HG02938 (cell line): ENCODE measurements around the gene FAM53B.

Source experiments
- ATAC-seq: cut with Tn5 transposase; IDR thresholded peaks from one replicate; pipeline ENCODE4 v1.9.1; 2021; ENCODE audit warnings: mild to moderate bottlenecking, moderate library complexity; ENCODE audit not compliant: unreplicated experiment

Gene FAM53B

DNA sequence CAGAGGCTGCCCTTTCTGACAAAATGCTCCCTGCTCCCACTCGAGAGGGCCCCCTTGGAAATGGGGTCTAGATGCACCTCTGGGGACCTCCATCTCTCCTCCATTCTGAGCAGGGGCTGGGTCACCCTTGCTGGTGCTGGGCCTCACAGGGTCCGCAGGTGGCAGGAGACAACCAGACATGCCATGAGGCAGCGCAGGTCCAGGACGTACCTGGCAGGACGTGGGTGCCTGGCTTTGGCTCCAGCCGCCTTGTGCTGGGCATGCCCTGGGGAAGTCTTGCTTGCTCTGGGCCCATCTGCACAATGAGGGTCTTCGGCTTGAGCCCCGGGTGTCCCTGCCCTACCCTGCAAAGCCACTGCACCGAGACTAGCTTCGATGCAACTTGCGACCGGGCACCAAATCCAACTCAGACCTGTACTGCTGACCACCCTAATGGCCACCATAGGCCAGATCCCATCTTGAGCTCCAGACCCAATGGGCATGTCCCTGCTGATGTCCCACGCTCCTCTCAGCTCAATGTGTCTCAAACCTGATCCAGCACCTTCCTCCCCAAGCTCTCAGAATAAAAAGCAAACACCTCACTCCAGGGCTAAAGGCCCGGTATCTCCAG is 107.0 kb downstream of the FAM53B start:
- no peak for ATAC-seq

DNA sequence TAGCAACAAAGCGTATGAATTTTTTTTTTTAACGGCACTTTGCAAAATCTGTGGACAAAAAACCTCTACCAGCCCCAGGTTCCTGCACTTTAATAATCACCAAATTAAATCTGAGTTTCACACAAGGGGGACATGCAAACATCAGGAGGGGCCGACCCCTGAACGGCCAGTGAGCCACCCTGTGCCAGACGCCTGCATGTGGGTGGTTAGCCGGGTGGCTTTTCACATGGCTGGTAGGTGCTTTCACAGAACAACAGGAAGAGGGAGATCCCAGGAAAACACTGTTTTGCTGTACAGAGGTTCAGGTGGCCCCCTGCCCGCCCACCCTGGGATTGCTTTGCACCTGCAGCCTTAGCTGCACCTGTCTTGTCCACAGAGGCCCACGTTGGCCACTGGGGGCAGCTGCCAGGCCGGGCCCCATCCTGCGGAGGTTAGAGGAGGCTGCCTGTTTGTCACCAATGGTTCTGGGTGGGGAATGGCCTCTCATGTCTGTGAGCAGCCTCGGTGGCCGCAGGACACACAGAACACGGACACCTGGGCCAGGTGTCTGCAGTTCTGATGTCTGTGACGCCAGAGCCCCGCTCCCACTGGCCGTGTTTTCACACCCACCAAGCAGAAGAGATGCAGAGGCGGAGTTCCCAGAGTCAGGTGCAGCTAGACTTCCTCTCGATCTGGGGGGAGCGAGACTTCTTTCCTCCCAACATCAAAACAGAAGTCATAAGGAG is 107.7 kb downstream of the FAM53B start:
- ATAC-seq: no peak

GRCh38 chr10:124632566-124632965 is 111.6 kb downstream of the FAM53B start:
- ATAC-seq: no peak

GRCh38 chr10:124632064-124632531 is 112.1 kb downstream of the FAM53B start:
- ATAC-seq: no peak

DNA sequence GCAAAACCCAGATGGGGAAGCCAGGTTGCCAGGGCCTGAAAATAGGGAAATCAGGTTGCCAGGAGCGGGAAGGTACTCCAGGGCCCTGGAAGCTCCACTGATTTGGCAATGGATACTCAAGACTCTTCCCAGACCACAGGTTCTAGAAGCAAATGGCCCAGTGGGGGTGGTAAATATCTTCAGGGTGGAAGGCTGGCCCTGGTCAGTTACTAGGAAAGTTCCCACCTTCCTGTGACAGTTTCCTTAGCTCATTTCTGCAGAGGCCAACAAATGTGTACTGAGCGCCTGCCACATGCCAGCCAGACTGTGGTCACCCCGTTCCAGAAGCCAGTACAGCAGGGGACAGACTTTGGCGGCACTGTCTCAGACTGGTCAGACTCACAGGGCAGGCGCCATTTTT is 113.6 kb downstream of the FAM53B start:
- ATAC-seq: no peak

GRCh38 chr10:124629842-124630241 is 114.3 kb downstream of the FAM53B start:
- no peak for ATAC-seq

- ATAC-seq: no peak
Measured at GRCh38 chr10:124629415-124629814, 114.8 kb downstream of the FAM53B start.

DNA sequence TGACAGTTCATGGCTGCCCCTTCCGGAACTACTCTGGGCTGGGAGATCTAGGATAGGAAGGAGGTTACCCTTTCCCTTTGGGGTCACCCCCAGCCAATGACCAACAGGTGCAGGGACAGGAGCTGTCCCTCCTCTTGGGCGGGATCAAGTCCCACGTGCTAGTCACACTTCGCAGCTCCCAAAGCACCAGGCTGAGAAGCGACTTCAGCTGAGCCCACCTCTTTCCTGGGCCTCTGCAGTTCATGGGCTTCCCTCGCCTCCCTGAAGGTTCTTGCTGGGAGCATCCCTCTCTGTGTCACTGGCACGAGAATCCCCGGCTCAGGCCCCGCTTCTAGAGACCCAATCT is 115.5 kb downstream of the FAM53B start:
- no peak for ATAC-seq

- no peak for ATAC-seq
Measured at GRCh38 chr10:124627866-124628675, 116.1 kb downstream of the FAM53B start.

DNA sequence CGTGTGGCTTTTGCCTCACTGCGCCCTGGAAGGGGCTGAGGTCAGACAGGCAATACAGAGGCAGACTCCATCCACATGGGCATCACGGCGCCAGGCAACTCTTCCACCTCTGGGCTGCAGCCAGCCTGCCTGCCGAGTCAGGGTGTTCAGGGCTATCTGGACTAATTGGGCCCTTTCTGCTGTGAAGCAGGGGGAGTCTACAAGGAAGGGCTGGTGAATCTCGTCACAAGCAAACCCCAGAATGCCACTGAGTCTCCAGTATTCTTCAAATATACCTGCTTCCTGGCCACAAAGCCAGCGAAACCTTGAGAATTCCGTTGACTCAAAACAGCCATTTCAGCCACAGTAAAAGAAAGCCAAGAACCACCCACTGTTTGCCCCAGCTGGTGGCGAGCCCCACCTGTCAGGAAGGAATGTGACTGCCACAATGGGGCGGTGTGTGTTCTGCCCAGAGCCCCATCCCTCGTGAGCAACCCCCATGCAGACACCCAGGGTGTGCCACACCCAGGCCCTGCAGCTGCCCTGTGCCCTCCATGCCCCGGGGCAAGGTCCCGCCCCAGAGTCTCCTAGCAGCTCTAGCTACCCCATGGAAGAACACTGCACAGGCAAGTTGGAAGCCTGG is 117.3 kb downstream of the FAM53B start:
- no peak for ATAC-seq

DNA sequence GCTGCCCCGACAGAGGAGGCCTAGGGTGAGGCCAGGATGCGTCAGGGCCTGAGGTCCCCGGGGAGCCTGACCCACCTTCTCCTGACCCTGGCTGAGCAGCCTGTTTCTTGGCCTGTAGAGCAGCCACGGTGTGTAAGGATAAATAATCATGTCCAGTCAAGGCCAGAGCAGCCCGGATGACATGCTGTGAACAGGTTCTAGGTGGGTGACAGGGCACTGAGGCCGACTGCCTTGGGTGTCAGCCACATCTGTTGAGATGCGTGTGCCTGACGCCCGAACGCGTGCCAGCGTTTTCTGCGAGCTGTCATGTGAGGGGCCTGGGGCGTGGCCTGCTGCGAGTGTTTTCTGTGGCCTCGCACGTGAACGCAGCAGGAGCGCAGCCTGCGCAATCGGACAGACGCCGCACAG is 118.3 kb downstream of the FAM53B start:
- ATAC-seq: no peak

DNA sequence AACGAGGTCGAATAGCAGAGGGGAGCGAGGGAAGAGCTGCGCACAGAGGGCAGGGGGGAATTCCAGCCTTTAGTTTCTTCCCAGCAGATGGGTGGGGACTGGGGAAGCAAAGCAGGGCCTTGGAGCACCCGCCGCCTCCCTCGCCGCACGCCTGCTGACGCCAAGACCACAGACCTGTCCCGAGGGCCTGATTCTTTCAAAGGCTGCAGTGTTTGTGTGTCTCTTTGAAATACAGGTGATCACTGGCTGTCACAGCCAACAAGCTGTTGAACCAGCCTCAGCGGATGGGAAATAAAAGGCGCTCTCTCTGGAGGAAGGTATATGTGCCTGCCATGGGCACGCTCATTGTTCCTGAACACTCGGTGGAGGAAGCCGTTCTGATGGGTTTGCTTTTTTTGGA is 119.3 kb downstream of the FAM53B start:
- ATAC-seq: no peak

DNA sequence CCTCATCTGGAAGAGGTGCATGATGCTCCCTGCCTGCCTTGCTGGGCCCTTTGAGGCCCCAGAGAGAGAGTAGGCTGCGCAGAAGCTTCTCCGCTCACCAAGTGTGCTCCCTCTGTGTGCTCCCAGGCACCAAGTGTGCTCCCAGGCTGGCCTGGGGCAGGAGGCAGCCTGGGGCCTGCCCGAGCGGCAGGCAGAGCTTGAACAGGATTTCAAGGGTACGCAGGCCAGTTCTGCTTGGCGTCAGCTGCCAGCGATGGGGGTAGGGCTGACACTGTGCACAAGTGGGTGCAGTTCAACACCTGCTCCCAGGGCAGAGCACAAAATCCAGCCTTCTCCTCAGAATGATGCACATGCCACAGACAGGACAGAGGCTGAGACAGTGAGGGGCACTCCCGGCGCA is 119.7 kb downstream of the FAM53B start:
- no peak for ATAC-seq

- ATAC-seq: no peak
Measured at GRCh38 chr10:124624006-124624405, 120.2 kb downstream of the FAM53B start.

- no peak for ATAC-seq
Measured at GRCh38 chr10:124622866-124623536, 121.2 kb downstream of the FAM53B start.

DNA sequence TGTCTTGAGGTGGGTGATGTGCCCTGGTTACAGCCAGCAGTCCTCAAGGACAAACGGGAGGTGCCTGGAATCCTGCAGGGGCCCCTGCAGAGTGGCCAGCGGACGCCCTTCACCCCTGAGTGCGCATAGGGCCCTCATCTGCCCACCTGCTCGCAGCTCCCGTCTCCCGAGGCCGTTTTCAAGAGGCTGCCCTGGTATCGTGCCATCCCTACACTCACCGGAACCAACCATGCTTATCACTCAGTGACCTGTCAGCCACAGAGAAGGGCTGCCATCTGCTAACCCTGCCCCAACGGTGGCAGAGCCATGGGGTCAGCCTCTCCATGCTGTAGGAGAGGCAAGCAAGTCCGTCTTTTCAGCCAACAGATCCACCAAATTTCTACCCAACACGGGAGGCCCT is 122.0 kb downstream of the FAM53B start:
- ATAC-seq: no peak

DNA sequence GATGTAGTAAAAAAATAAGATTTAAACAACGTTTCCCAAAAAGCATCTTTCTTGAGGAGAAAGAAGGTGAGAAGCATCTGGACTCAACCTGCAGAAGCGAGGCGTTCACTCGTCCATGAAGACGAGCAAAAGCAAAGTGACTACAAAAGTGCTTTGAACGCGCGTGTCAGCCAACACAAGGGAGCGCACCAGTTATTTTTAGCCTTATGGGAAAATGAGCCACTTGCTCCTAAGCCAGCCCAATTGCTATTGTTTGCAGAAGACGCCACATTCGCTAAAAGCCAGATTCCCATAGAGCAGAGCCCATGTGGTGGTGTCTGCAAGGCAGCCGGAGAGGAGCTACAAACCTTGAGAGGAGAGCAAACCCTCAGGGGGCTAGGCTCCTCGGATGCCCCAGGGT is 122.5 kb downstream of the FAM53B start:
- ATAC-seq: no peak

DNA sequence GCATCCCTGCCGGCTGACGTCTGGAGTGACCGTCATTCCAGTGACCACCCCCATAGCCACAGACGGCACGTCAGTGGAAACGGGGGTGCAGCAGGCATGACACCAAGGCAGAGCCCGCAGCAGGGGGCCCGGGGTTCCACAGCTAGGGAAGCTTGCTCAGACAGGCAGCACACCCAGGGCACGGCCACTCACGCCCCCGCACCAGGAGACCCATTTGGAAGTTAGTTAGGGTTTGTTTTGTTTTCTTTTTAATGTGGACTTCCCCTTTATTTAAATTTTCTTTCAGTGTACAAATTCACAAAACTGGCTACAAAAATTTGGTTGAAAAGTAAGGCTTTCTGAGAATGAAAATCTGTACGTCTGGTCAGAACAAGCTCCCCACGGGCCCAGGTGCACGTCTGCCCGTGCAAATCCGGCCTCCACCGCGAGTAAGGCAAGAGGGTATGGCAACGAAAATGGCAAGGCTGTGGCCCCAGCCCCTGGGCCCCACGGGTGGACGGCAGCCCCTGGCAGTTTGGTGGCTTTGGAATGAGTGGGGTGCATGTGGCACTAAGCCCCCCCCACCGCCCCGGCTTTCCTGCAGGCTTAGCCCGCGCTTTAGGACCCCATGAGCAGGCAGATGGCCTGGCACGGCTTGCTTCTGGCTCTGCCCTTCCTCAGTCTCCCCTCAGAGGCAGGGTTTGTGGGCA is 124.2 kb downstream of the FAM53B start:
- peak; percentile 48 for ATAC-seq

DNA sequence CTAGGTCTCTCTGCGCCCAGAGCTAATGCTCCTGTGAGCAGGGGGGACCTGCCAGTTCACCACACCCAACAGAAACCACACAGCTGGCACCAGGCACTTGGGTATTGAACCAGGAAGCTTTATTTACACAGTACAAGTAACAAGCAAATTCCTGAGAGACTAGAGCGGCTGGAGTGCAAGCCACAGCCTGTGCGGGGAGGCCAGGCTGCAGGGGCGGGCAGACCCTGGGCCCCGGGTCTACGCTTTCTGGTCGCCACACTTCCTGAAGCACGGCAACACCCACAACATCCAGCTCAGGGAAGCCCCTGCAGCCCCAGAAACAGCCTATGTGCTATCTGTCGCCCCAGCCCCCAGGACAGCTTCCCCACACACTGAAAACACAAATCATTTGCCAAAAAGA is 125.0 kb downstream of the FAM53B start:
- ATAC-seq: peak; percentile 25

DNA sequence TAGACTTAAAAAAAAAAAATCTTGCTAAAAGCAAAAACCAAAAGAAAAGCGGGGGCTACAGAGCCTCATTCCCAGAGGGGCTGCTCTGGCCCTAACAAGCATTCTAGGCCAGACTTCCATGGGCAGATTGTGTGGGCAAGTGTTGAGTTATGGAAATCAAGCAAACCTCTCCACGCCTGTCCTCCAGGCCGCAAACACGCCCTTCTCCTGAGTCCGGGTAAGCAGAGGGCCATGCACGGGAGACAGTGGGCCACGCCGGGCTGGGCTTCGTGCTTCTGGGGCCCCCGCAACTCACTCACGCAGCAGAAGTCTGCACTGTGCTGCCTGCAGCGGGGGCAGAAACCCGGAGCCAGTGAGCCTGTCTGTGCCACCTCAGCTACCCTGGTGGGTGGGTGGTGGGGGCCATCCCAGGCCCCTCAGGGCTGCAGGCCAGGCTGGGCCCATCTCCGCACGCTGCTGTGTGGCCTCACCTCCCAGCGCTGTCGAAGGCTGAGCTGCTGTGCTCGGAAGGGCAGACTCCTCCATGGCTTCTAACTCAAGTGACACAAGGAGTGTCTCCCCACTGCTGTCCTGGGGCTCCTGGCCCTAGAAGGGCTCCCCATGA is 125.6 kb downstream of the FAM53B start:
- no peak for ATAC-seq
